NCI-H2107 (cell line): ENCODE data around the gene SCART1.
"Not testable (repeated sequence)": the region's sequence is repeated elsewhere in the genome, so short reads cannot be mapped to it uniquely, and the experiment has no call there.

ENCODE experiments used
- DNase-seq: peaks from one replicate; lab custom pipeline; 2025; lab: John Stamatoyannopoulos, UW

The SCART1 gene

DNA sequence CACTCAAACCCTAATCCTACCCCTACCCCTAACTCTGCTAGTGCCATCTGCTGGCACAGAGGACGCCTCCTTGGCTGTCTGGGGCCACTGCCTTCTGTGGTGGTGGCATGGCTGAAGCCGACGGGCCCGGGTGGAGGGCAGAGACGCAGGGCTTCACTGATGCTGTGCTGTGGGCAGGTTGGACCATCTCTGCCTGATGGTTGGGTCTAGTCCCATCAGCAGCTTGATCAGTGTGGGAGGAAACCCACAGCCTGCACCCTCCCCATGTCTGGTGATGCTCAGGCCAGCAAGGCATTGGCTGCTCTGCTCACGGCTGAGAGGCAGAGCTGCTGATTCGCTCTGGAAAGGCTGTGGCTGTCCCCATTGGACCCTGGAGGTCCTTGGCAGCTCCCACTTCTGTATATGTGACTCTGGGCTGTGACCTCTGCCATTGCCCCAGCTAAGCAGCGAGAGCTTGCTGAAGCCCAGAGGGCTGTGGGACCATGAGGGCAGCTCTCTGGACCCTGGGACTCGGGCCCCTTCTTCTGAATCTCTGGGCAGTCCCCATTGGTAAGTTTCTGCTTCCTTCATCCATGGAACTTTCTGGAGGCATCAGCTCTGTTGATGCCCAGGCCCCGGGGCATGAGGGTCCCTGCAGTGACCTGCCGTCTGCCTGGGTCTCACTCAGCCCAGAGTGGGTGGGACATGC, at the start of gene SCART1:
Gene SCART1, plus strand, starts transcription at position 430 of the 688 bp plus-strand sequence. Its CDS starts 53 bp downstream, at position 483.
- DNase-seq, result no peak

DNA sequence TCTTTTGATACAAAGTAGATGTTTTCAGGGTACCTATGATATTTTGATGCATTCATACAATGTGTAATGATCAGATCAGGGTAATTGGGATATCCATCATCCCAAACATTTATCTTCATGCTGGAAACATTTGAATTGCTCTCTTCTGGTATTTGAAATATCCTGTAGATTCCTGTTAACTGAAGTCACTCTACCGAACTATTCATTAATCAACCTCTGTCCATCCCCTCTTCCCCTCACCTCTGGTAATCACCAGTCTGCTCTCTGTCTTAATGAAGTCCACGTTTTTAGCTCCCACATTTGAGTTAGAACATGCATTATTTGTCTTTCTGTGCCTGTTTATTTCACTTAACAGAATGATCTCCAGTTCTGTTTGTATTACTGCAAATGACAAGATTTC, 48.5 kb upstream of the SCART1 start:
- no peak for DNase-seq

DNA sequence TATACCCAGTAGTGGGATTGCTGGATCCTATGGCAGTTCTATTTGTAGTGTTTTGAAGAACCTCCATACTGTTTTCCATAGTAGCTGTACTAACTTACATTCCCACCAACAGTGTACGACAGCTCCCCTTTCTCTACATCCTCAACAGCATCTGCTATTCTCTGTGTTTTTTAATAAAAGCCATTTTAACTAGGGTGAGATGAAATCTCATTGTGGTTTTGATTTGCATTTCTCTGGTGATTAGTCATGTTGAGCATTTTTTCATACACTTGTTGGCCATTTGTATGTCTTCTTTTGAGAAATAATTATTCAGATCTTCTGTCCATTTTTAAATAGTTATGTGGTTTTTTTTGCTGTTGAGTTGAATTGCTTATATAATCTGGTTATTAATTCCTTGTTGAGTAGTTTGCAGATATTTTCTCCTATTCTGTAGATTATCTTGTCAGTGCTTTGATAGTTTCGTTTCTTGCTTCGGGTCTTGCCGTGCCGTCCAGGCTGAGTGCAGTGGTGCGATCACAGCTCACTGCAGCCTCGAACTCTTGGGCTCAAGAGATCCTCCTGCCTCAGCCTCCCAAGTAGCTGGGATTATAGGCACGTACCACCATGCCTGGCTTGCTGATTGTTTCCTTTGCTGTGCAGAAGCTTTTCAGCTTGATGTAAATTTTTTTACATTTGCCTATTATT, 47.8 kb upstream of the SCART1 start:
- DNase-seq, result no peak

DNA sequence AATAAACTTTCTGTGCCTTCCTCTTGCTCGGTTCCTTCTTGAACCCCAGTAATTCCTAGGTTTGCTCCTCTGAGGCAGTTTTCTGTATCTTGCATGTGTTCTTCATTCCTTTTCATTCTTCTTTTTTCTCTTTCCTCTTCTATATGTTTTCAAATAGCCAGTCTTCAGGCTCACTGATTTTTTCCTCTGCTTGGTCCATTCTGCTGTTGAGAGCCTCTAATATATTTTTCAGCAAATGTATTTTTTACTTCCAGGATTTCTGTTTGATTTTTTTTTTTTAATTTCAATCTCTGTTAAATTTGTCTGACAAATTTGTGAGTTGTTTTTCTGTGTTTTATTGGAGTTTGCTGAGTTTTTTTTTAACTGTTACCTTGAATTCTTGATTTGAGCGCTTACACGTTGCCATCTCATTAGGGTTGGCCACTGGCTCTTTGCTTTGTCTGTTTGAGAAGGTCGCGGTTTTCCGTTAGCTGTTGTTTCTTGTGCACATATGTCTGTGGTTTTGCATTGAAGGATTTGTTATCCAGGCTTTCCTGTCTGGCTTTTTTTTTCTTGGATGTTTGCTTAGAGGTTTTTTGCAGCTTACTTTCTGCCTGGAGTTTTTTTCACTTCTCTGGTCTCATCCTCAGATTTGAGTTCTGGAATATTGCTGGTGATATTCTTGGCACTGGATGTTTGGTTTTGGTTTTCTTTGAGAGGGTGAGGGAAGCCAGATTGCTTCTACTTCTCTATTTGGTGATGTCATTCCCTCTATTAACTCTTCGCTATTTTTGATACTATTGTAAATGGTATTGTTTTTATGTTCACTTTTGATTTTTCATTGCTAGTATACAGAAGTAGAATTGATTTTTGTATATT, 42.0 kb upstream of the SCART1 start:
- DNase-seq, result no peak

DNA sequence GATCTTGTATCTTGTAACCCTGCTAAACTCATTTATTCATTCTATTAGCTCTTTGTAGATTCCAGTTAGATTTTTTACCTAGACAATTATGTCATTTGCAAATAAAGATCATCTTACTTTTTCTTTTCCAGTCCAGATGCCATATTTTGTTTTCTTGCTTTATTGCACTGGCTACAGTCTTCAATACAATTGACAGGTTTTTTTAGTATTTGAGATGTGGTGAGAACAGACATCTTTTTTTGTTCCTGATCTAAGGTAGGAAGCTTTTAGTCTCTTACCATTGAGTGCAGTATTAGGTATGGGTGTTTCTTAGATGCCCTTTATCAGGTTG, 41.4 kb upstream of the SCART1 start:
- DNase-seq, result no peak

DNA sequence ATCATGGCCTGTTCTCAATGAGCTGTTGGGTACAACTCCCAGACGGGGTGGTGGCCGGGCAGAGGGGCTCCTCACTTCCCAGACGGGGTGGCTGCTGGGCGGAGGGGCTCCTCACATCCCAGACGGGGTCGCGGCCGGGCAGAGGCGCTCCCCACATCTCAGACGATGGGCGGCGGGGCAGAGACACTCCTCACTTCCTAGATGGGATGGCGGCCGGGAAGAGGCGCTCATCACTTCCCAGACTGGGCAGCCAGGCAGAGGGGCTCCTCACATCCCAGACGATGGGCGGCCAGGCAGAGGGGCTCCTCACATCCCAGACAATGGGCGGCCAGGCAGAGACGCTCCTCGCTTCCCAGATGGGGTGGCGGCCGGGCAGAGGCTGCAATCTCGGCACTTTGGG, 39.3 kb upstream of the SCART1 start:
- DNase-seq, result not testable (repeated sequence)

DNA sequence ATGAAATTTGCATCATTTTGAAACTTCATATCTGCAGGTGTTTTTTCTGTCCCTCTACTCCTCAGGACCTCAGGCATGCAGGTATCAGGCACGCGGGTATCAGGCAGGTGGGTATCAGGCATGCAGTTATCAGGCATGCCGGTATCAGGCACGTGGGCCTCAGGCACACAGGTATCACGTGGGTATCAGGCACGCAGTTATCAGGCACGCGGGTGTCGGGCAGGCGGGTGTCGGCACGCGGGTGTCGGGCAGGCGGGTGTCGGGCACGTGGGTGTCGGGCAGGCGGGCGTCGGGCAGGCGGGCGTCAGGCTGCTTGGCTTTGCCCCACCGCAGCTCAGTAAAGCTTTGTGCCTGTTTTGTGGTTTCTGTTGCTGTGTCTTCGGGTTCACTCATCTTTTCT, 38.0 kb upstream of the SCART1 start:
- DNase-seq, result no peak

DNA sequence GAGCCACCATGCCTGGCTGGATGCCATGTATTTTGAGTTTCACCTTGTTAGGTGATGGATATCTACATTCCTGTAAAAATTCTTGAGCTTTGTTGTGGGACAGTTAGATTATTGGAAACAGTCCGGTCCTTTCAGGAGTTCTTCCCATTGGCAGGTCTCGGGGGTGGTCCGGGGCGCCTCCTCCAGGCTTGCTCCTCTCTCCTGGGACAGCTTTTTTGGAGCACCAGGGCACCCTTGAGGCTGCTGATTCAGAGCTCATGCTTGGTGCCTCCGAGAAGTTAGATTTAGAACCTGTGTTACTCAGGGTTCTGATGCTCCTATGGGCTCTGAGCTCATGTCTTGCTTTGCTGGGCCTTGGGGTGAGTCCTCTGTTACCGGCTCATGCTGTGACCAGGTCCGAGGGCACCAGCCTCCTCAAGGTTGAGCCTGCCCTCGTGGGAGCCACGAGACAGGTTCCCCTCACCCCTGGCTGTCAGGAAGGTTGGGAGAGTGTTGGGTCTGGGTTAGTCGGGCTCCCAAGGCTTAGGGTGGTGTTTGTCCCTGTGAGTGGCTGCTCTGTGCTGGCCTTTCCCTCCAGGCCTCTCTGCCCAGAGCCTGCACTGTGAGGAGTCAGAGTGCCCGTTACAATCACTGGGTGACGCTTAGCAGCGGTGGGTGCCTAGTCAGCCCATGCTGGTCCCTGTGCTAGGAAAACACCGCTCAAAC, 35.3 kb upstream of the SCART1 start:
- no peak for DNase-seq

DNA sequence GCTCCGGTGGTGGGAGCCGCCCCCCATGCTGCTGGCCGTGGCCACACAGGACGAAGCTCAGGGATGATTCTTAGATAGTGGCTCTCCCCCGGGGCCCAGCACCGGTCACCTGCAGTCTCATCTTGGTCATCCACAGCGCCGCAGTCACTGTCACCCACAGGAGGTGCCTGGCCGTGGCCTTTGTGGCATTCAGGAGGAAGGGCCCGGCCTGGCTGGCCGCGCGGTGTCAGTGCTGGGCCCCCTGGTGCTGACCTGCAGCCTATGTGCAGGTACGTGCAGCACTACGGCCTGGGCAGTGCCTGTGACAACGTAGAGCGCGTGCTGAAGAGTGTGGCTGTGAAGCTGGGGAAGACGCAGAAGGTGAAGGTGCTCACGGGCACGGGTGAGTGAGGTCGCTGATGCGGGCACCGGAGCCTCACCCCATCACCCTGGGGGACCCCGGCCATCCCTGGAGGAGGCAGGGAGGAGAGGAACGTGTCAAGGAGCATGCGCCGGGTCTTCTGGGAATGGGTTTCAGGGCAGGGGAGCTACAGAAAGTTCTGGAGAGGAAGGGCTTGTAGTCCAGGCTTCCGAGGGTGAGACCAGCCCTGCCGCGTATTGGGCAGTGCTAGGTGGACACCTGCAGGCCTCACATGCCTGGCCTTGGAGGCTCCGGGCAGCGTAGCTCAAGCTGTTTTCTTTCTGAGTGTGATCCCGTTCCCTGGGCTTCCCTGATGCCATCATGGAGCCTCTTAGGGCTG, 34.4 kb upstream of the SCART1 start:
- no peak for DNase-seq

DNA sequence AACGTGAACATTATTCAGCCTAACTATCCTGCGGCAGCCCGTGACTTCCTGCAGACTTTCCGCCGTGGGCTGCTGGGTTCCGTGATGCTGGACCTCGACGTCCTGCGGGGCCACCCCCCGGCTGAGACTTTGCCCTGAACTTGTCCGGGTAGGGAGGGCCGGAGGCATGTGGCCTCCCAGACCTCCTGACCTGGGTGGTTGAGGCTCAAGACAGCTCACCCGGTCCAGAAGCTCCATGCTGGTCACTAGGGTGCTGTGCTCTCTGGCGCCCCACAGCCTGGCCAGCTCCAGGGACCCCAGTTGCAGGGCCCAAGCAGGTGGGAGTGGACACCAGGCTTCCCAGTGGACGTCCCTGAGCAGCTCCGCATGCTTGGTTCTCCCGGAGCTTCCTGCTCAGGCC, 33.7 kb upstream of the SCART1 start:
- no peak for DNase-seq

DNA sequence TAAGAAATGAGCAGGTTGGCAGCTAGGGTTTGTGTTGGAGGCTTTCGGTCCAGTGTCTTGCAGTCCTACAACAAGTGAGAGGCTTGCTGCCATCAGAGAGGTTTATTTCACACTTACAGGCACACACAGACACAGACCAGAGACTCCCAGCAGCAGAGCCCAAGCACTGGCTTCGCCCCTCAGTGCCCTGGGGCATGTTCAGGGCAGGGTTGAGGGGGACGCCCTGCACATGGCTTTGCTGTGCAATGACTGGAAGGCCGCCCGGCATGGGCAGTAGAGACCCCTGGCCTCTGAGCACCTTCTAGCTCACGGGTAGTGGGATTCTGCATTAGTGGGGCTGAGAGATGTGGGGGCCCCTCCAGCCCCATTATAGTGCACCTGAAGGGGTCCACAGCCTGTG, 33.2 kb upstream of the SCART1 start:
- no peak for DNase-seq

DNA sequence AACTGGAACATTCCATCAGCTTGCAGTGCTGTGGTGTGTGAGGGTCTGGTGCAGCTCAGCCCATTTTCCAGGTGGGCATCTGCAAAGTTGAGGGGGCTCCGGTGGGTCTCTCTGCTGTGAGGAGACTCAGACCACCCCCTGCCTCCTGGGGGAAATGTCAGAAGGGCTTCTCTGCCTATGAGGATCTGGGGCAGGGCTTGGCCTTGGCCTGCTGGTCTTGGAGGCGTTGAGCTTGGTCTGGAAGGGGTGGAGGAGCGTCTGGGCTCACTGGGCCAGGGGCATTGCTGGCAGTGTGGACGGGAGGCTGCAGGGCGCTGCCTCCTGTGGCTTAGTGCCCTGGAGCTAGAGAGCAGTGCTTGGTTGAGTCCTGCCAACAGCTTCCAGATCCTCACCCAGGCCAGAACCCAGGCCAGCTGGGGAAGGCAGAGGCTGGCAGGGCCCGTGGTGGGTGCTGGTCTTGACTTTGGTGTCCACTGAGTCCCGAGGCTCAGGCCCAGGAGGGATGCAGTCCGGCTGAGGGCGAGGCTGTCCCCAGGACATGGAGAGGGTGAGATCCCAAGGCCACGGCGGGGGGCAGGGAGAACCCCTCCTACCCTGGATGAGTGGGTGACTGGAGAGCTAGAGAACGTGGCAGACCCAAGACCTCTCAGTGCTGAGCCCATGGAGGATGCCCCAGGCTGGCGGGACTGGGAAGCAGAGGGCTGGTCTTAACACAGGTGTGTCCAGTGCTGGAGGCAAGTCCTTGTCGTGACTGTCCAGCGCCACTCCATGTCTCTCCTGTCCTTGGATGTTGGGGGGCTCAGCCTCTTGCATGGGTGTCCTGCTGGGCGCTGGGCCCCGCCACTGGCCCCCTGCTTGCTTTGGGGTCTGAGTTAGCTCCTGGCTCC, 32.2 kb upstream of the SCART1 start:
- DNase-seq, result no peak

DNA sequence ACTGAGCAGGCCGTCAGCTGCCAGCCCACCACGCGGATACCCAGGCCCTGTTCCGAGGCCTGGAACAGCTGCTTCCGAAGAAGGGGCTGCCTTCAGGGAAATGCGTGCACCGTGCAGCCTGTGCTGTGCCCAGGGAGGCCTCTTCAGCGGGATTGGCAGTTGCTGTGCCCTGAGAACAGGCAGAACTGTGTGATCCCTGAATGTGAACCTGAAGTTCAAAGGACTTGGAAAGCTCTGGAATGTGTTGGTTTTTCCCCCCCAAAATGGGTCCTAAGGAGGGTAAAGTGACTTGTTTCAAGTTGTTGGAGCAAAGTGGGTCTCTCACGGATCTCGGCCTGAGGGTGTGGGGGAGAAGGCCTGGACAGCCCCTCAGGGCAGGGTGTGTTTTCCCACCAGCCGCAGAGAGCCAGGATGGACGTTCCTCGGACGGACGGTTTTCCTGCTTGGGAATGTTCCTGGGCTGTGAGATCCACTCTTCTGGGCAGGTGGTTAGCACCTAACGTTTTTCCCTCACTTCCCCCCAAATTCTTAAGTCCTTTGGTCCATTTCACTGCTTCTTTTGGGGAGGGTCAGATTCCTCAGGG, 31.4 kb upstream of the SCART1 start:
- DNase-seq, result no peak

DNA sequence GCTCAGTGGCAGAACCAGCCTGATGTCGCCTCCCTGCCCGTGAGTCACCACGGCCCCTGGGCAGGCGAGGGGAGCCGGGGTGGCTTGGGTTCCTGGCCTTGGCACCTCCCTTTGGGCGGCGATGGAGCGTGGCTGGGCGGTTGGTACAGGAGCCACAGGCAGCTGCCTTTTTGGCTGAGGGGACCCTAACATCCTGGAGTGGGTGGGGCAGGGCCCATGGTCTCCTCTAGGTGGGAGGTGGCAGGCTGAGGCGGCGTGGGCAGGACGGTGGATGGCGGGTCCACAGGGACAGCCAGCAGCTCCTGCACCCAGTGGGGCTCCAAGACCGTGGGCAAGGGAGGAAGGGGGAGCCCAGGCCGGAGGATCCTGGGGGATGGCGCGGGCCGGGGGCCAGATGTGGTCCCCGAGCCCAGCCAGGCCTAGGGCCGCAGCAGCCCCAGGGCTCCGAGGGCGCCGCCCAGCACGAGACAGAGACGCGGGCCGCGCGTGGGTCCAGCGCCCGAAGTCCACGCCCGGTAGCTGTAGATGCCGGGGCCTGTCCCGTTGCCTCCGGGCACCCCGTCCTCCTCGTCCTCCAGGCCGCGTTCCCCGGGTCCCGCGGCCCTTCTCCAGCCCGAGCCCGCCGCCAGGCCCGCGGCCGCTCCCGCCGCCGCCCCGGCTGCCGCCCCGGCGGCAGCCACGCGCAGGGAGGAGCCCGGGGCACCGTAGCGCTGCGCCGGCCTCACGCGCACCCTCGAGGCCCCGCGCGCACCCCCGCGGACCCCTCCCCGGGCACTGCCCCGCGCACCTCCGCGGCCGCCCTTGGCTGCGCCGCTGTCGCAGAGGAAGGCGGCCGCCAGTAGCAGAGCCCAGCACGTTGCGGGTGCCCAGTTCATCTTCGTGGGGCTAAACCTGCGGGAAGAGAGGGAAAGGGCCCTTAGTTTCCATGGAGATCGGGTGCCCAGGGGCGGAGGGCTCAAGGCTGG, 30.7 kb upstream of the SCART1 start:
- no peak for DNase-seq

DNA sequence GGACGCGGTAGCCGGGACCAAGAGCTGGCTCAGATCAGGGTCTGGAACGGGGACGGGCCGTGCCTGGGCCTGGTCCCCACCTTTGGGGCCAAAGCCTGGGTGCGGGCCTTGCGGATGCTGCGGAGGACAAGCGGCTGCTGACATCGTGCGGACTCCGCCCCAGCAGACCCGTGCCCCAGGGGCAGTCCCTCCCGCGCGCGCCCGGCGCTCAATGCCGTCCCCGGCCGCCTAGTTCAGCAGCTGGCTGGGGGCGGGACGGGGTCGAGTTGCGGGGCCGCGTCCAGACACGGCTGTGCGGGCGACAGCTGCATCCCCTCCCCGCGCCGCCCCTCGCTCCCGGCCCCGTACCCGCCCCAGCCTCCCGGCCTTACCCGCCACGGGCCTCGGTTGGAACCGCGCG, 29.6 kb upstream of the SCART1 start:
- not testable (repeated sequence) for DNase-seq

DNA sequence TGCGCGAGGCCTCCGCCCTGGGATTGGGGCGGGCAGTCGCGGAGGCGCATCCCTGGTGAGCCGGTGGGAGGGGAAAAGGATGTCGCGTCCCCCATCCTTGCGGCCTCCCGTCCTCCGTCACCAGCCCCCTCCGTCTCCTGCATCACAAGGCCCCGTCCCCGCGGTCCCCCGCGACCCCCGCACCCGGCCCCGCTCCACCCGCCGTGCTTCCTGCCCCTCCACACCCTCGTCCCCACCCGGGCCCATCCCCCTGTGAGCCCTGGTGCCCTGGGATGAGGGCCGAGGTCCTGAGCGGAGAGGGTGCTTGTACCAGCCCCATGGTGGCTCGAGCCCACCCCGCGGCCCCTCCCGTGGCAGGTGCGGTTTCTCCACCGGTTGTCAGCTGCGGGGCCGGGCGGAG, 29.1 kb upstream of the SCART1 start, which contains the start of gene SPRN:
Gene SPRN, minus strand, starts transcription at position 25 of the 400 bp plus-strand sequence. CDS start 944 bp downstream, outside the sequence.
- not testable (repeated sequence) for DNase-seq

DNA sequence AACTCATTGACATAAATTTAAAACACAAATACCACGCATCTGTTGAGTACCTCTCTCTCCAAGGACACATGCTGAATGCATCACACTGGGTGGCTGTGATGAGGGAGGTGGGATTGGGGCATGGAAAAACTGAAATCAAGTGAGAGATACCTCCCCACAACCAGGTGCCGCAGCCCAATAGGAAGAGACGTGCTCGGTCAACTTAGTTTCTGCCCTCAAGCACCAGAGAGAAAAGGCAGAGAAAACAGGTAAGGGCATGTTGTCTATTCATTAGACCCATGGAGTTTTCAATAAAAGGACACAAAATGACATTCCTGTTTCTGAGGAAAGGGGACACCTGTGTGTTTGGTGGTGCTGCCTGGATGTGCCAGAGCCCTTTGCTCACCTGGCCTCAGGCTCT, 24.2 kb upstream of the SCART1 start:
- not testable (repeated sequence) for DNase-seq

DNA sequence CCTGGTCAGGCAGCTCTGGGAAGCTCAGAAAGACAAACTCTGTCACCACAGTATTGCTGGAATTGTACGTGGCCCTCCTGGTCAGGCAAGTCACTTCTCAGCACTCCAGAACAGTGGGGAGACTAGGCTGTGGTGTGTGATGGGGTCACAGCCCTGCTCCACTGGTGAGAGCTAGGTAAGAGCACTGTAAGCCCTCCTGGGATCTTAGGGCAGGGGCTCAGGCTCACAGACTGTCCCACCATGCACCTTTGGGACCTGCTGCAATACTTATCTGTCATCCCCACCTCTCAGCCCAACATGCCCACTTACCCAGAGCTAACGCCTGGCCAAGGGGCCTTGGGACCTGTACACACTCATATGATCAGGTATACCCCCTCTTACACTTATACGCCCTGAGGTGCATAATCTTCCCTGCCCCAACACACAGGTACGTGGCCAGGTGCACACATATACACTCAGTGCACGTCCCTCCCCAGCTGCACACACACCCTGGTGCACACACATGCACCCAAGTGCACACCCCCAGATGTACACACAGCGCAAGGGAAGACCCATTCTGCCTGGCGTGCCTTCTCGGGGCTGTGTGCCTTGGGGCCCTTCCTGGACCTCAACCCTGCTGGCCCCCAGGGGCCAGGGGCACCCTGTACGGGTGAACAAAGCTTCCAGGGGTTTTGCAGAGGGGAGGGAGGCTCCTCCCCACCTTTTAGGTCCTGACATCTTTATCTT, 21.7 kb upstream of the SCART1 start:
- DNase-seq, result not testable (repeated sequence)
